ENCODE data around the gene IP6K3.

DNA sequence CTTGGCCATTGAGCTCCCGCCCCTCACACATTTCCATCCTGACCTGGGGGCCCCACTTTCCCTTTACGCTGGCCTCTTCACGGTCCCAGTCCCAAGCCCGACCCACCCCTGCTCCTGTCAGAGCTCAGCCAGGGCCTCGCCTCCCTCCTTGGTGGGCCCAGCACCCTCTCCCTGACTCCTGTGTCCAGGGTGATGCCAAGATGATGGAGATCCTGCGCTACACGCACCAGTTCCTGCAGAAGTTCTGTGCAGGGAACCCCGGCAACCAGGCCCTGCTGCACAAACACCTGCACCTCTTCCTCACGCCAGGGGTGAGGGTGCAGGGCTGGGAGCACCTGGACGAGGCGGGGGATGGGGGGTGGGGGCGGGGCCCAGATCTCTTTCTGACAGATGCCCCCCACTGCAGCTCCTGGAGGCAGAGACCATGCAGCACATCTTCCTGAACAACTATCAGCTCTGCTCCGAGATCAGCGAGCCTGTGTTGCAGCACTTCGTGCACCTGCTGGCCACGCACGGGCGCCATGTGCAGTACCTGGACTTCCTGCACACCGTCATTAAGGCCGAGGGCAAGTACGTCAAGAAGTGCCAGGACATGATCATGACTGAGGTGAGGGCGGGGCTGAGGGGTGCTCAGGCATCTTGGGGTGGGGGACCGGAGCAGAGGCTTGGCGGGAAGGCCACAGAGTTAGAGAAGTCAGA lies 68.3 kb downstream of the IP6K3 start:
- TF ChIP-seq, protein P1, sequence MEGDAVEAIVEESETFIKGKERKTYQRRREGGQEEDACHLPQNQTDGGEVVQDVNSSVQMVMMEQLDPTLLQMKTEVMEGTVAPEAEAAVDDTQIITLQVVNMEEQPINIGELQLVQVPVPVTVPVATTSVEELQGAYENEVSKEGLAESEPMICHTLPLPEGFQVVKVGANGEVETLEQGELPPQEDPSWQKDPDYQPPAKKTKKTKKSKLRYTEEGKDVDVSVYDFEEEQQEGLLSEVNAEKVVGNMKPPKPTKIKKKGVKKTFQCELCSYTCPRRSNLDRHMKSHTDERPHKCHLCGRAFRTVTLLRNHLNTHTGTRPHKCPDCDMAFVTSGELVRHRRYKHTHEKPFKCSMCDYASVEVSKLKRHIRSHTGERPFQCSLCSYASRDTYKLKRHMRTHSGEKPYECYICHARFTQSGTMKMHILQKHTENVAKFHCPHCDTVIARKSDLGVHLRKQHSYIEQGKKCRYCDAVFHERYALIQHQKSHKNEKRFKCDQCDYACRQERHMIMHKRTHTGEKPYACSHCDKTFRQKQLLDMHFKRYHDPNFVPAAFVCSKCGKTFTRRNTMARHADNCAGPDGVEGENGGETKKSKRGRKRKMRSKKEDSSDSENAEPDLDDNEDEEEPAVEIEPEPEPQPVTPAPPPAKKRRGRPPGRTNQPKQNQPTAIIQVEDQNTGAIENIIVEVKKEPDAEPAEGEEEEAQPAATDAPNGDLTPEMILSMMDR (IDR thresholded peaks at IDR 0.05): no peak
- TF ChIP-seq SIN3A (IDR thresholded peaks at IDR 0.05; ENCODE audit: borderline replicate concordance, insufficient read depth, low read depth, low read length) (no peak), REST (IDR thresholded peaks at IDR 0.05; ENCODE audit: insufficient read depth in 1 of 2, low read depth in 2 of 2, low read length in 1 of 2) (no peak), POLR2AphosphoS5 (IDR thresholded peaks at IDR 0.05; ENCODE audit: low read depth, low read length) (no peak)

All from Panc1 (cell line).